GM21529 (cell line): ENCODE results near the gene PLEKHG4B.
"Not testable (repeated sequence)": the region's sequence is repeated elsewhere in the genome, so short reads cannot be mapped to it uniquely, and the experiment has no call there.

Experiments
- ATAC-seq: cut with Tn5 transposase; IDR thresholded peaks from one replicate; pipeline ENCODE4 v1.9.1; 2021; ENCODE audit not compliant: unreplicated experiment

PLEKHG4B gene

GRCh38 chr5:93221-93980 lies 1.4 kb downstream of the PLEKHG4B start:
- no peak for ATAC-seq

GRCh38 chr5:94113-94892 lies 2.3 kb downstream of the PLEKHG4B start:
- ATAC-seq: no peak

- no peak for ATAC-seq
These were observed 3.4 kb downstream of the PLEKHG4B start for GRCh38 chr5:95241-95980.

GRCh38 chr5:96976-97660 lies 5.2 kb downstream of the PLEKHG4B start:
- no peak for ATAC-seq

- no peak for ATAC-seq
These were observed 7.8 kb downstream of the PLEKHG4B start for GRCh38 chr5:99815-100214.

GRCh38 chr5:102411-103043 lies 10.6 kb downstream of the PLEKHG4B start:
- ATAC-seq: no peak

- ATAC-seq: not testable (repeated sequence)
These were observed 12.1 kb downstream of the PLEKHG4B start for GRCh38 chr5:104106-104505.

GRCh38 chr5:104778-105296 lies 12.9 kb downstream of the PLEKHG4B start:
- no peak for ATAC-seq

- no peak for ATAC-seq
These were observed 13.6 kb downstream of the PLEKHG4B start for GRCh38 chr5:105504-106070.

GRCh38 chr5:106587-106986 lies 14.6 kb downstream of the PLEKHG4B start:
- no peak for ATAC-seq

- no peak for ATAC-seq
These were observed 15.6 kb downstream of the PLEKHG4B start for GRCh38 chr5:107526-107925.

GRCh38 chr5:109826-110225 lies 17.9 kb downstream of the PLEKHG4B start:
- ATAC-seq: no peak

GRCh38 chr5:110270-110888 lies 18.4 kb downstream of the PLEKHG4B start:
- ATAC-seq: no peak

- ATAC-seq: no peak
These were observed 19.2 kb downstream of the PLEKHG4B start for GRCh38 chr5:111171-111570.

GRCh38 chr5:119486-120097 lies 27.6 kb downstream of the PLEKHG4B start:
- ATAC-seq: no peak

- no peak for ATAC-seq
These were observed 29.5 kb downstream of the PLEKHG4B start for GRCh38 chr5:121432-121831.

- ATAC-seq: no peak
These were observed 33.8 kb downstream of the PLEKHG4B start for GRCh38 chr5:125815-126214.

GRCh38 chr5:126806-127205 lies 34.8 kb downstream of the PLEKHG4B start:
- no peak for ATAC-seq

GRCh38 chr5:127886-128285 lies 35.9 kb downstream of the PLEKHG4B start:
- no peak for ATAC-seq
